ENCODE results near the gene TPI1.

The TPI1 gene

GRCh38 chr12:6867413-6868210 is at the start of gene TPI1:
TSS of gene TPI1 (plus strand) at chr12:6867531. CDS start at chr12:6867567, 36 bp downstream.
- peak within 1 kb of the TSS; percentile 88 for H3K9ac ChIP-seq (ENCODE audit: low read depth, low read length)
- H3K27me3 ChIP-seq (ENCODE audit: control insufficient read depth, insufficient read depth, low read length) = no peaks in the 10 kb centered on the region
- H3K4me1 ChIP-seq (ENCODE audit: control insufficient read depth, insufficient read depth, low read length) = peaks cover 41% of the 10 kb centered on the region
- peak within 1 kb of the TSS; percentile 95 for H3K4me3 ChIP-seq (ENCODE audit: low read depth, low read length)
- H3K27ac ChIP-seq (ENCODE audit: low read depth, low read length) = peak within 1 kb of the TSS; percentile 87
- no peaks in the 10 kb centered on the region for H3K9me3 ChIP-seq (ENCODE audit: control insufficient read depth, insufficient read depth, low read length)
- peaks cover 61% of the 10 kb centered on the region for H3K36me3 ChIP-seq (ENCODE audit: control insufficient read depth, insufficient read depth, low read length)

DNA sequence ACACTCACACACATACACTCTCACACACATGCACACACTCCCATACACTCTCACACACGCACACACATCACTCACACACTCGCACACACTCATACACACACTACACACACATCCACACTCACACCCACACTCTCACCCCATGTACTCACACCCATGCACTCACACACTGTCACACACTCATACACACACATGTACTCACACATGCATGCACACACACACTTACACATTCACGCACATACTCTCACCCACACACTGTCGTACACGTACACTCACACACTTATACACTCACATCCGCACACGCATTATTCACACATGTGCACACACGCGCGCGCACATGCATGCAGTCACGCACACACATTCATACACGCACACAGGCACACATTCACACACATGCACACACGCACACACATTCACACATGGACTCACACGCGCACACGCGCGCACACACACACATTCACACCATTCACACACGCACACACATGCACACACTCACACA is 49.6 kb upstream of the TPI1 start:
- Histone ChIP-seq H3K4me3 (ENCODE audit: low read depth, low read length) (no peak overlapping the region), H3K27ac (ENCODE audit: low read depth, low read length) (no peak overlapping the region), H3K9me3 (ENCODE audit: control insufficient read depth, insufficient read depth, low read length) (no peaks in the 10 kb centered on the region), H3K9ac (ENCODE audit: low read depth, low read length) (no peak overlapping the region), H3K4me1 (ENCODE audit: control insufficient read depth, insufficient read depth, low read length) (peaks cover 19% of the 10 kb centered on the region), H3K36me3 (ENCODE audit: control insufficient read depth, insufficient read depth, low read length) (no peaks in the 10 kb centered on the region), H3K27me3 (ENCODE audit: control insufficient read depth, insufficient read depth, low read length) (peaks cover 21% of the 10 kb centered on the region)

DNA sequence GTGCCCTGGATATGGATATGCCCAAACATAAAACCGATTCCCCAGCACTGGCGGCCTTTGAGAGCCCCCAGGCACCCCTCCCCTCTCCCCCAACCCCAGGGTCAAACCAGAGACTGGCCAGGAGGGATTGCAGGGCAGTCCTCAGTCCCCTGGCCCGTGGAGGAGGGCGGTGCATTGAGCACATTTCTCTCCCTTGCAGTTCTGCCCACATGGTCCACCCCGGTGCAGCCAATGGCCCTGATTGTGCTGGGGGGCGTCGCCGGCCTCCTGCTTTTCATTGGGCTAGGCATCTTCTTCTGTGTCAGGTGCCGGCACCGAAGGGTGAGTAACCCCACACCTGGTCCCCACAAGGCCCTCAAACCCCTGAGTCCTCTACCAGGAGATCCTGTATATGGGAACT is 49.1 kb upstream of the TPI1 start:
- H3K27me3 ChIP-seq (ENCODE audit: control insufficient read depth, insufficient read depth, low read length) = peaks cover 27% of the 10 kb centered on the region
- H3K36me3 ChIP-seq (ENCODE audit: control insufficient read depth, insufficient read depth, low read length) = no peaks in the 10 kb centered on the region
- H3K4me1 ChIP-seq (ENCODE audit: control insufficient read depth, insufficient read depth, low read length) = peaks cover 25% of the 10 kb centered on the region
- no peak overlapping the region for H3K9ac ChIP-seq (ENCODE audit: low read depth, low read length)
- no peaks in the 10 kb centered on the region for H3K9me3 ChIP-seq (ENCODE audit: control insufficient read depth, insufficient read depth, low read length)
- peak overlapping the region; percentile 10; the same call in 1 of the 2 replicates for H3K4me3 ChIP-seq (ENCODE audit: low read depth, low read length)
- H3K27ac ChIP-seq (ENCODE audit: low read depth, low read length) = no peak overlapping the region

DNA sequence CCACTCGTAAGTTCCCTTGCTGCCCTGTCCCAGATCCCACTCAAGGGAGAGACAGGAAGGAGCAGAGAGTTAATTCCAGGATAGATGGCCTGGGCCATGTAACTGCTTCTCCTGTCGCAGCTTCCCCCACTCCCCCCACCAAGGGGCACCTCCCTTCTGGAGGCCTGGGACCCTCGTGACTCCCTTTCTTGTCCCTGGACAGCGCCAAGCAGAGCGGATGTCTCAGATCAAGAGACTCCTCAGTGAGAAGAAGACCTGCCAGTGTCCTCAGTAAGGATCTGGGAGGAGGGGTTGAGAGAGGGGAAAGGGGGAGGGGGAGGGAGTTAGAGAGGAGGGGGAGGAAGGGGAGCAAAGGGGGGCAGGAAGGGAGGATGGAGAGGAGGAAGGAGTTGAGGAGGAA is 48.7 kb upstream of the TPI1 start:
- no peaks in the 10 kb centered on the region for H3K36me3 ChIP-seq (ENCODE audit: control insufficient read depth, insufficient read depth, low read length)
- H3K4me3 ChIP-seq (ENCODE audit: low read depth, low read length) = peak overlapping the region; percentile 10; the same call in 1 of the 2 replicates
- H3K27ac ChIP-seq (ENCODE audit: low read depth, low read length) = no peak overlapping the region
- H3K9me3 ChIP-seq (ENCODE audit: control insufficient read depth, insufficient read depth, low read length) = no peaks in the 10 kb centered on the region
- H3K4me1 ChIP-seq (ENCODE audit: control insufficient read depth, insufficient read depth, low read length) = peaks cover 25% of the 10 kb centered on the region
- peaks cover 30% of the 10 kb centered on the region for H3K27me3 ChIP-seq (ENCODE audit: control insufficient read depth, insufficient read depth, low read length)
- no peak overlapping the region for H3K9ac ChIP-seq (ENCODE audit: low read depth, low read length)

DNA sequence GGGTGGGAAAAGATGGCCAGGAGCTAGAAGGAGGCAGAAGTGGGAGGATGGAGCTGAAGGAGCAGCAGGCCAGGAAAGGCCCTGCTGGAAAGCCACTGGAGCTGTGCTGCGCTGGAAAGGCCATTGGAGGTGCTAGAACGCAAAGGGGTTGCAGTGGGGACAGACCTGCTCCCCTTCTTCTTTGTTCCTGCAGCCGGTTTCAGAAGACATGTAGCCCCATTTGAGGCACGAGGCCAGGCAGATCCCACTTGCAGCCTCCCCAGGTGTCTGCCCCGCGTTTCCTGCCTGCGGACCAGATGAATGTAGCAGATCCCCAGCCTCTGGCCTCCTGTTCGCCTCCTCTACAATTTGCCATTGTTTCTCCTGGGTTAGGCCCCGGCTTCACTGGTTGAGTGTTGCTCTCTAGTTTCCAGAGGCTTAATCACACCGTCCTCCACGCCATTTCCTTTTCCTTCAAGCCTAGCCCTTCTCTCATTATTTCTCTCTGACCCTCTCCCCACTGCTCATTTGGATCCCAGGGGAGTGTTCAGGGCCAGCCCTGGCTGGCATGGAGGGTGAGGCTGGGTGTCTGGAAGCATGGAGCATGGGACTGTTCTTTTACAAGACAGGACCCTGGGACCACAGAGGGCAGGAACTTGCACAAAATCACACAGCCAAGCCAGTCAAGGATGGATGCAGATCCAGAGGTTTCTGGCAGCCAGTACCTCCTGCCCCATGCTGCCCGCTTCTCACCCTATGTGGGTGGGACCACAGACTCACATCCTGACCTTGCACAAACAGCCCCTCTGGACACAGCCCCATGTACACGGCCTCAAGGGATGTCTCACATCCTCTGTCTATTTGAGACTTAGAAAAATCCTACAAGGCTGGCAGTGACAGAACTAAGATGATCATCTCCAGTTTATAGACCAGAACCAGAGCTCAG is 48.0 kb upstream of the TPI1 start:
- Histone ChIP-seq H3K4me1 (ENCODE audit: control insufficient read depth, insufficient read depth, low read length) (peaks cover 25% of the 10 kb centered on the region), H3K27me3 (ENCODE audit: control insufficient read depth, insufficient read depth, low read length) (peaks cover 36% of the 10 kb centered on the region), H3K4me3 (ENCODE audit: low read depth, low read length) (no peak overlapping the region), H3K9ac (ENCODE audit: low read depth, low read length) (no peak overlapping the region), H3K27ac (ENCODE audit: low read depth, low read length) (no peak overlapping the region), H3K9me3 (ENCODE audit: control insufficient read depth, insufficient read depth, low read length) (no peaks in the 10 kb centered on the region), H3K36me3 (ENCODE audit: control insufficient read depth, insufficient read depth, low read length) (no peaks in the 10 kb centered on the region)

- Histone ChIP-seq H3K36me3 (ENCODE audit: control insufficient read depth, insufficient read depth, low read length) (no peaks in the 10 kb centered on the region), H3K4me1 (ENCODE audit: control insufficient read depth, insufficient read depth, low read length) (peaks cover 26% of the 10 kb centered on the region), H3K27me3 (ENCODE audit: control insufficient read depth, insufficient read depth, low read length) (peaks cover 44% of the 10 kb centered on the region), H3K4me3 (ENCODE audit: low read depth, low read length) (no peak overlapping the region), H3K9ac (ENCODE audit: low read depth, low read length) (no peak overlapping the region), H3K9me3 (ENCODE audit: control insufficient read depth, insufficient read depth, low read length) (no peaks in the 10 kb centered on the region), H3K27ac (ENCODE audit: low read depth, low read length) (no peak overlapping the region)
Measured at GRCh38 chr12:6820166-6820565, 47.2 kb upstream of the TPI1 start.

DNA sequence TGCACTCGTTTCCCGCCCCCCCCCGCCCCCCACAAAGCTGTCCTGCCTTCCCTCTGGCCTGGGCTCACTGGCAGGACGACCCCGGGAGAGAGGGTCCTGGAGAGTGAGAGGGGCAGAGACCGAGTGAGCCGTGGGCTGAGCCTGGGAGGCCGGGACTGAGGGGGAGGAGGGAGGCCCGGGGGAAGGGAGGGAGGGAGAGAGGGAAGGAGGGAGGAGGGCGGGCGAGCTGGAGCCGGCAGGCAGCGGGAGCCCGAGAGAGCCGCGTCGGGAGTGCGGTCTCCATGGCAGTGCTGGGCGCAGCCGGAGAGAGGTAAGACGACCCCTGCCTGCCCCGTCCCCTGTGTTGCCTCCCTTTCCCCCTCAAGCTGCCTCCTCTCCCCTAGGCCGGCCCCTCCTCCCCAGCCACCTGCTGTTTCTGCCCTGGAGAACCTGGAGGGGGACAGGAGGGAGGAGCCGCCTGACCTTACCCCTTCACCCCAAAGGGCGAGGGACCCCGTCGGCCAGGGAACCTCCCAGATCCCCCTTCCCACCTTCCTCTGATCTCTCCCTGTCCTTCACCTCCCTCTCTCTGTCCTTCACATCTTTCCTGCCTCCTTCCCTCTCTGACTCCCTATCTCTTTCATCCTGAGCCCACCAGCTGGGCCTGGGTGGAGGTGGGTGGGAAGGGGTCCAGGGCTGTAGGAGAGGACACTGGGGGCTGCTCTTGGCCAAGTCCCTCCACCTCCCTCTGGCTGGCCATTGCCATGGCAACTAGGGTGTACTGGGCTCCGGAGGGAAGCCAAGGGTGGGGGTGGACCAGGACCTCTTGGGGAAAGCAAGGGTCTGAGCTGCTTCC is 45.5 kb upstream of the TPI1 start, which contains the start of gene GPR162:
Gene GPR162 (plus strand): TSS at position 231 of the 835 bp plus-strand sequence. CDS start 2,078 bp downstream, outside the sequence.
- Histone ChIP-seq H3K27ac (ENCODE audit: low read depth, low read length) (peak within 1 kb of the TSS; percentile 37), H3K9me3 (ENCODE audit: control insufficient read depth, insufficient read depth, low read length) (no peaks in the 10 kb centered on the region), H3K4me3 (ENCODE audit: low read depth, low read length) (peak within 1 kb of the TSS; percentile 69), H3K36me3 (ENCODE audit: control insufficient read depth, insufficient read depth, low read length) (no peaks in the 10 kb centered on the region), H3K27me3 (ENCODE audit: control insufficient read depth, insufficient read depth, low read length) (peaks cover 58% of the 10 kb centered on the region), H3K4me1 (ENCODE audit: control insufficient read depth, insufficient read depth, low read length) (peaks cover 34% of the 10 kb centered on the region), H3K9ac (ENCODE audit: low read depth, low read length) (no peak within 1 kb of the TSS)

- peaks cover 41% of the 10 kb centered on the region for H3K4me1 ChIP-seq (ENCODE audit: control insufficient read depth, insufficient read depth, low read length)
- peaks cover 63% of the 10 kb centered on the region for H3K27me3 ChIP-seq (ENCODE audit: control insufficient read depth, insufficient read depth, low read length)
- no peak overlapping the region for H3K27ac ChIP-seq (ENCODE audit: low read depth, low read length)
- peak overlapping the region; percentile 69 for H3K4me3 ChIP-seq (ENCODE audit: low read depth, low read length)
- no peak overlapping the region for H3K9ac ChIP-seq (ENCODE audit: low read depth, low read length)
- no peaks in the 10 kb centered on the region for H3K9me3 ChIP-seq (ENCODE audit: control insufficient read depth, insufficient read depth, low read length)
- H3K36me3 ChIP-seq (ENCODE audit: control insufficient read depth, insufficient read depth, low read length) = no peaks in the 10 kb centered on the region
Measured at GRCh38 chr12:6822426-6823135, 44.8 kb upstream of the TPI1 start.

DNA sequence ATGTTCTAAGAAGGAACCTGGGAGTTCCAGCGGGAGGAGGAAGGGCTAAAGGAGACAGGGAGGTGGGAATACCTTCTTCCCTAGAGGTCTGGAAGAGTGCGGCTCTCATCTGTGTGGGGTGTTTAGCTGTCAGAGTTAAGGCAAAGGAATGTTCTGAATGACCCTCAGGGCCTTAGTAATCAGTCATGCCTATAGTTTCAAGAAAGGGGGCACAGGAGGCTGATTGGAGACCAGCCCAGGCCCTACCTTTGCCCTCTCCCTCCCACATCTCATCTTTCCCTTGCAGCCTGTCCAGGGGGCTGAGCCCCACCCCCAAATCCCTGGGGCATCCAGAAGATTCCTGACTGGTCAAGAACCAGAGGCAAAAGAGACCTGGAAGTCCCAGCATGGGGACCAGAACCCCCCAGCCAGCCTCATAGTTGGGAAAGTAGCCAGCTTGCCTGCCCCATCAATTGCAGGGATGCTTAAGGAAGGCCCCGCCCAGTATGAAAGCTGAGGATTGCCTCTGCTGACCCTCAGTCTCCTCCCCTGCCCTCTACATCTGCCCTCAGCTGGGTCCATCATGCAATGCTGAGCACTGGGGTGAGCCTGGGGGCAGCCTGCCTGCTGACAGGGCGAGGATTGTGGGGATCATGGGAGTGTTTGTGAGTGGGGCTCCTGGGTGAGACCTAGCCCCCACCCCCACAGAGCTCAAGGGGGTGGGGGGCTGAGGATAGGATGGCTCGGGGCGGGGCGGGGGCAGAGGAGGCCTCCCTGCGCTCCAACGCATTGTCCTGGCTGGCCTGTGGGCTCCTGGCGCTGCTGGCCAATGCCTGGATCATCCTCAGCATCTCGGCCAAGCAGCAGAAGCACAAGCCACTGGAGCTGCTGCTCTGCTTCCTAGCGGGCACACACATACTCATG is 43.9 kb upstream of the TPI1 start:
- Histone ChIP-seq H3K4me3 (ENCODE audit: low read depth, low read length) (no peak overlapping the region), H3K27ac (ENCODE audit: low read depth, low read length) (no peak overlapping the region), H3K27me3 (ENCODE audit: control insufficient read depth, insufficient read depth, low read length) (peaks cover 63% of the 10 kb centered on the region), H3K36me3 (ENCODE audit: control insufficient read depth, insufficient read depth, low read length) (no peaks in the 10 kb centered on the region), H3K9ac (ENCODE audit: low read depth, low read length) (no peak overlapping the region), H3K4me1 (ENCODE audit: control insufficient read depth, insufficient read depth, low read length) (peaks cover 34% of the 10 kb centered on the region), H3K9me3 (ENCODE audit: control insufficient read depth, insufficient read depth, low read length) (no peaks in the 10 kb centered on the region)

Measured in HUES48 (cell line).